ENCODE data around the gene TRMT61A.

Gene TRMT61A

GRCh38 chr14:103561381-103562178, 32.6 kb downstream of the TRMT61A start:
- FAIRE-seq (no peak), DNase-seq (ENCODE audit: insufficient read length, low spot score) (no peak)

GRCh38 chr14:103562179-103562428, 33.1 kb downstream of the TRMT61A start:
- DNase-seq (ENCODE audit: insufficient read length, low spot score) (no peak), FAIRE-seq (no peak)

DNA sequence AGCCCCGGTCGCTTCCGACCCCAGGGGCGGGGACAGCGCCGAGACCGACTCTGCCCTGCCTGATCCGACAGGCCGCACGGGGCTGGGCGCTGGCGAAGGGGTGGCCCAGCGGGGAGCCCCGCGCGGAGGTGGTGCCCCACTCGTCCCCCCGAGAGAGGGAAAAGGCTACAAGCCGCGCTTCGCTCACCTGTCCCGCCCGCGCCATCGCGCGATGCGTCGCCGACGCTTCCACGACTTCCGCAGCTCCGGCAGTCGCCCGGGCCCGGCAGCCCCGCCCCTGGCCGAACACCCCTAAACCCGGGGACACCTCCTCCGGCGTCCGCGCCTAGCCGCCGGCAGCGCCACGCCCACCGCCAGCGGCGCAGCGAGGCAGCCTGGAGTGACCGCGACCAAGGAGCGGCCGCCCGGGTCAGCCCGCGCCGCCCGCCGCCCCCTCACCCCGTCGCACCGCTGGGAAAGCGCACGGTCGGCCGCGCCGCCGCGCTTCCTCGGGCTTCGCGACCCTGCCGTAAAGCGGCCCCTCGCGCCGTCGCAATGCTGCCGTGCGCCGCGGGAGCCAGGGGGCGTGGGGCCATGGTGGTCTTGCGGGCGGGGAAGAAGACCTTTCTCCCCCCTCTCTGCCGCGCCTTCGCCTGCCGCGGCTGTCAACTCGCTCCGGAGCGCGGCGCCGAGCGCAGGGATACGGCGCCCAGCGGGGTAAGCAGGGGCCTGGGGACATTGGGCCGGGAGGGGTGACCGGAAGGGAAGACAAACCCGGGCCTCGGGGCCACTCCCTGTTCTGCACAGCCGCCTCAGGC, 33.6 kb downstream of the TRMT61A start, which contains the start of the genes BAG5 and COA8:
Gene BAG5, minus strand, starts transcription at position 229 of the 797 bp plus-strand sequence. CDS start 1,493 bp downstream, outside the sequence.
Gene COA8, plus strand, starts transcription at position 532 of the 797 bp plus-strand sequence. Its CDS starts 42 bp downstream, at position 574.
- FAIRE-seq (peak; percentile 92), DNase-seq (ENCODE audit: insufficient read length, low spot score) (peak; percentile 92)

DNA sequence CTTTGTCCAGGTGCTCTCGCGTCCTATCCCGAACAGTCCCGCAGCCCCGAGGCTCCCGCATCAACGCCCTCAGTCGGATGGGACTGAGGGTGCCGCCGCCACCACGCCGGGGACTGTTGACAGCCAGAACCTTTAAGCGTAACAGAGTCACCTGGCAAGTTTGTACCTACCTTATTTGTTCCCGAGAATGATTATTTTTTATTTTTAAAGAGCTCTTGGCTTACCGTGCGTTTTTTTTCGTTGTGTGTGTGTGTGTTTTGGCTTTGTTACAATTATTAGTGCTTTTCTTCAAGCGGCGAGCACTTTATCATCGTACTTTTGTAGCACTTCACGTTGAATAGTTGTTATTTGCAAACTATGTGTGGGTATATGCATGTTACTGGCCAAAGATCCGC, 34.2 kb downstream of the TRMT61A start:
- no peak for DNase-seq (ENCODE audit: insufficient read length, low spot score)
- FAIRE-seq, result no peak

GRCh38 chr14:103563844-103564505, 35.0 kb downstream of the TRMT61A start:
- FAIRE-seq (no peak), DNase-seq (ENCODE audit: insufficient read length, low spot score) (no peak)

DNA sequence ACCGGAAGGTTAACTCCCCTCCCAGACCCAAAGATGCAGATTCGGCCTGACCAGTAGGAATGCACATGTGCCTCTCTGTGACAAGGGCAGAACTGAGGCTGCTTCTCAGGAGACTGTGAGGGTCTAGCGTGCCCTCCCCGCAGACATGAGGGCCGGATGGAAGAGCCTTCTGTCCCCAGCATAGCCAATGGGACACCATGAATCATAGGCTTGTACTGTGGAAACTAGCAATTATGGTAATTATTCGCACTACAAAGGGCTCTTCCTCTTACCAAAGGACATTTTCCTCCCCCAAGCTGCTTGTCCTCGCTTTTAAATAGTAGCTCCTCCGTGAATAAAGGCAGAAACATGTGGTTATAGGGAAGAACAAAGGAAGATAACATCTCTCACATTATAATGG, 40.0 kb downstream of the TRMT61A start:
- FAIRE-seq (no peak), DNase-seq (ENCODE audit: insufficient read length, low spot score) (no peak)

- no peak for FAIRE-seq
These were observed 40.4 kb downstream of the TRMT61A start for GRCh38 chr14:103569408-103569807.

GRCh38 chr14:103574104-103574503, 45.1 kb downstream of the TRMT61A start:
- DNase-seq (ENCODE audit: insufficient read length, low spot score) (no peak), FAIRE-seq (no peak)

More at GRCh38 chr14:103569408-103569807, 40.4 kb downstream of the TRMT61A start:
- DNase-seq (ENCODE audit: insufficient read length, low spot score), result no peak

DNA sequence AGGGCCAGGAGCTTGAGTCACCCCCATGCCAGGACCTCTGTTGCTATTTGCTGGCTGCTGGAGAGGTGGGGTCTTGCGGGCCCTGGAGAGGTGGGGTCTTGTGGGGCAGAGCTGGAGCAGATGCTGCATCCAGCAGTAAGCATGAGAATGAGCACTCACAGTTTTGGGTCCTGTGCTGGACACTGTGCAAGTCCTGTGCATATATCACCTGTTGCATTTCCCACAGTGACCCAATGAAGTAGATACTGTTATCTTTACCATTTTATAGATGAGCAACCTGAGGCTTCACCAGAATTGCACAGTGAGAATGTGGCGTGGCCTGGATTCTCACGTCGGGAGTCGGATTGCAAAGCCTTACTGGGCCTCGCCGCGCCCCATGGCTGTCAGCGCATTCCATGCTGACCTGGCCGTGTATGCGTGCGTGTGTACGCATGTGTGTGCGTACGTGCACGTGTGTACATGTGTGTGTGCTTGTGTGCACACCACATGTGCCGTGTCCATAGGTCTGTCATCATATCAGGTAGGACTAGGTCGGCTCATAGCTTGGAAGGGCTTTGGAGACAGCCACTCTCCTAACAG, 45.8 kb downstream of the TRMT61A start:
- DNase-seq (ENCODE audit: insufficient read length, low spot score) (no peak), FAIRE-seq (no peak)

GRCh38 chr14:103576371-103577024, 47.5 kb downstream of the TRMT61A start:
- DNase-seq (ENCODE audit: insufficient read length, low spot score) (no peak), FAIRE-seq (no peak)

DNA sequence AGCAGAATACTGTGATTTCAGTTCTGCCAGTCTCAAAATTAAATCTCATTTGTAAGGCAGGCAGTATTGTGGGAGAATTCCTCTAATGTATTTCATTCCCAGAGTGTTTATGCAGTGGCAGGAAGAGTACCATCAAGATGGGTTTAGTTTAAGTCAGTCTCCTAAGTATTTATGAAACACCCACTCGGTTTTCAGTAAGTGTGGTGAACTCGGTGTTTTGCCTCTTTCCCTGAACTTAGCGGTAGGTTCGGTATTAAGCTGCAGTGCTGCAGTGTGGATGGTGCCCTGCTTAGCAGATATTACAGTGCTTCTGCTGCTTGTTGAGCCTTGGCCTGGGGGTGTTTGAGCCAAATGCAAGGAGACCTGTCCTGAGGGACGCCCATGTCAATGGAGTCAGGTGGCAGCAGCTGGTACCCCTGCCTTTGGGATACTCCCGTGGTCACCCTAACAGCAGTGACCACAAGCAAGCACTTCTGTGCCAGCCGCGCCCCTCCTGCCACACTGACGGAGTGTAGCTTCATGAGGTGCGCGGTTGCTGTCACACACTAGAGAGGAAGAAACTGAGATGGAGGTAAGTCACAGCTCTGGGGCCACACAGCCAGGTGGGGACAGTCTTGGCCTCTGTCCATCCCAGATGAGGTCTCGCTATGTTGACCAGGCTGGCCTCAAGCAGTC, 49.5 kb downstream of the TRMT61A start:
- DNase-seq (ENCODE audit: insufficient read length, low spot score) (no peak), FAIRE-seq (no peak)

DNA sequence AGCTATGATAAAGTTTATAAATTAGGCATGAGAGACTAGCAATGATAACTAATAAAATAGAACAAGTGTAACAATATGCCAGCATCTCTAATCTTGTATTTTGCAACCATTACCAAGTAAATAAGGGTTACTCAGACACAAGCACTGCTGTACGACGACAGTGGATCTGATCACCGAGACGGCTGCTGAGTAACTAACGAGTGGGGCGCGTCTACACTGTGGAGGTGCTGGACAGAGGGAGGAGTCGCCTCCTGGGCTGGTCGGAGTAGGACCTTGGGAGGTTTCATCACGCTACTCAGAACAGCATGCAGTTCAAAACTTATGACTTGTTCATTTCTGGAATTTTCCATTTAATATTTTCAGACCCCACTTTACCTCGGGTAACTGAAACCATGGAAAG, 52.2 kb downstream of the TRMT61A start:
- DNase-seq (ENCODE audit: insufficient read length, low spot score) (no peak), FAIRE-seq (no peak)

- no peak for DNase-seq (ENCODE audit: insufficient read length, low spot score)
- no peak for FAIRE-seq
These were observed 53.1 kb downstream of the TRMT61A start for GRCh38 chr14:103581954-103582703.

DNA sequence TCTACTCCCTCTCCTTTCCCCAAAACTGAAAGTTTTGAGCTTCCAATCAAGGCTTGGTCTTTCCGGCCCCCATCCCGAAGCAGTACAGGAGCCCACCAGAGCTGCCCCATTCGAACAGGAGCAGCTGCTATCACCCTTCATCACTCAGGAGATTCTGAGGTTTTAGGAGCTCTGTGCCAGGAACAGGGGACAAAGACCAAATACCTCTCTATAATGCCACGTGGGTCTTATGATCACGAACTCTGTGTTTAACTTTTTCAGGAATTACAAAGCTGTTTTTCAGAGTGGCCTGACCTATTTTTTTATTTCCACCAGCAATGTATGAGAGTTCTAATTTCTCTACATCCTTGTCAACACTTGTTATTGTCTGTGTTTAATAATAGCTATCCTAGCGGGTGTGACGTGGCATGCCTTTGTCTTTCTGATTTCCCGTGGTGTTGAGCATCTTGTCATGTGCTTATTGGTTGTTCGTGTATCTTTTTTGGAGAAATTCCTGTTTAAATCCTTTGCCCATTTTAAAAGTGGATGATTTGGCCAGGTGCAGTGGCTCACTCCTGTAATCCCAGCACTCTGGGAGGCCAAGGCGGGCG, 55.4 kb downstream of the TRMT61A start:
- FAIRE-seq, result no peak

More for the DNA sequence above, 55.4 kb downstream of the TRMT61A start:
- DNase-seq (ENCODE audit: insufficient read length, low spot score), result no peak
